AG20443 (cell line): Measurements from ENCODE around the gene SPAAR.
"Not testable (repeated sequence)": the region's sequence is repeated elsewhere in the genome, so short reads cannot be mapped to it uniquely, and the experiment has no call there.

ENCODE experiments used
- DNase-seq: peaks from one replicate; pipeline ENCODE4 v3.0.0; 2012; ENCODE audit warnings: low spot score, mixed read lengths

Gene SPAAR

GRCh38 chr9:35904338-35904737, 5.0 kb upstream of the SPAAR start:
- no peak for DNase-seq

GRCh38 chr9:35905051-35905781, 4.1 kb upstream of the SPAAR start:
- peak; percentile 63 for DNase-seq

- DNase-seq, result peak; percentile 91
Measured at GRCh38 chr9:35905912-35906679, 3.2 kb upstream of the SPAAR start, which contains the start of gene HRCT1. Gene HRCT1, plus strand, starts transcription at chr9:35906202. Its CDS starts 86 bp downstream, at chr9:35906288.

- DNase-seq, result peak; percentile 85
Measured at GRCh38 chr9:35906923-35907699, 2.2 kb upstream of the SPAAR start.

GRCh38 chr9:35907711-35908503, 1.4 kb upstream of the SPAAR start:
- DNase-seq, result peak; percentile 82

GRCh38 chr9:35908504-35909125, 675 bp upstream of the SPAAR start:
- DNase-seq, result peak; percentile 47

GRCh38 chr9:35909687-35910612, 660 bp downstream of the SPAAR start:
- no peak for DNase-seq

GRCh38 chr9:35910613-35911359, 1.5 kb downstream of the SPAAR start:
- peak; percentile 63 for DNase-seq

GRCh38 chr9:35911690-35912089, 2.4 kb downstream of the SPAAR start:
- no peak for DNase-seq

- no peak for DNase-seq
Measured at GRCh38 chr9:35912791-35913400, 3.6 kb downstream of the SPAAR start.

GRCh38 chr9:35913429-35913828, 4.1 kb downstream of the SPAAR start:
- not testable (repeated sequence) for DNase-seq

GRCh38 chr9:35914301-35914807, 5.1 kb downstream of the SPAAR start:
- DNase-seq, result peak; percentile 45

GRCh38 chr9:35915681-35916294, 6.5 kb downstream of the SPAAR start:
- no peak for DNase-seq

- no peak for DNase-seq
Measured at GRCh38 chr9:35917261-35917660, 8.0 kb downstream of the SPAAR start.

- no peak for DNase-seq
Measured at GRCh38 chr9:35918780-35919179, 9.5 kb downstream of the SPAAR start.

- DNase-seq, result no peak
Measured at GRCh38 chr9:35919212-35920008, 10.1 kb downstream of the SPAAR start.

- no peak for DNase-seq
Measured at GRCh38 chr9:35920051-35920620, 10.8 kb downstream of the SPAAR start.
